GM12801 (cell line): ENCODE measurements around the gene SIX2.
A peak's percentile ranks its signal among the peaks of the same experiment; 100 is the strongest.

Experiments used
- CTCF ChIP-seq: IDR thresholded peaks from one replicate; pipeline ENCODE4 v1.5.1; 2011; ENCODE audit warnings: control low read depth; ENCODE audit not compliant: insufficient read length; ENCODE audit errors: extremely low read depth

The SIX2 gene

DNA sequence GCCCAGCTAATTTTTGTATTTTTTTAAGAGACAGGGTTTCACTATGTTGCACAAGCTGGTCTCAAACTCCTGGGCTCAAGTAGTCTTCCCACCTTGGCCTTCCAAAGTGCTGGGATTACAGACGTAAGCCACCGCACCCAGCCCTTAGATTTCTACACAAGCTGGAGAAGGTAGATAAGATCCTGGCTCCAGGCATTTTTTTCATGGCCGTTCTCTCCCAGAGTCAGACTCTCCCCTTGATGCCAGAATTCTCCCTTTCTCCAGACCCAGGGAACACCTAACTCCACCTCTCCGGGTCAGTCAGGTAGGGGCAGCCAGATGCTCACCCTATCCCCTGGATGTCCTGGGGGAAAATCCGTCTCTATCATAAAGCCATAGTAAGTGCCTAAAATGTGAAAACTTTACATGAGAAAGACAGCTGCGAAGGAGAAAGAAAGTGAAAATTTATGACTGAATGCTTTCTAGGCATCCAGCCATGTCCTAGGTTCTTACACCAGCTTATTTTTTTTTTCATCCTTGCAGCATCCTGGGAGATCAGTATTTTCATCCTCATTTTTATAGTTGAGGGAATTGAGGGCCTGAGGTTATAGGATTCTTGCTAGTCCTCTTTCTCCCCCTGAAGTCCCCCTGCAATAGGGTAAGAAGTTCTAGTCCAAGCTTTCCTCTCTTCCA lies 51.5 kb downstream of the SIX2 start:
- no peak for TF ChIP-seq CTCF

GRCh38 chr2:44956843-44957242 lies 52.4 kb downstream of the SIX2 start:
- TF ChIP-seq CTCF = no peak

DNA sequence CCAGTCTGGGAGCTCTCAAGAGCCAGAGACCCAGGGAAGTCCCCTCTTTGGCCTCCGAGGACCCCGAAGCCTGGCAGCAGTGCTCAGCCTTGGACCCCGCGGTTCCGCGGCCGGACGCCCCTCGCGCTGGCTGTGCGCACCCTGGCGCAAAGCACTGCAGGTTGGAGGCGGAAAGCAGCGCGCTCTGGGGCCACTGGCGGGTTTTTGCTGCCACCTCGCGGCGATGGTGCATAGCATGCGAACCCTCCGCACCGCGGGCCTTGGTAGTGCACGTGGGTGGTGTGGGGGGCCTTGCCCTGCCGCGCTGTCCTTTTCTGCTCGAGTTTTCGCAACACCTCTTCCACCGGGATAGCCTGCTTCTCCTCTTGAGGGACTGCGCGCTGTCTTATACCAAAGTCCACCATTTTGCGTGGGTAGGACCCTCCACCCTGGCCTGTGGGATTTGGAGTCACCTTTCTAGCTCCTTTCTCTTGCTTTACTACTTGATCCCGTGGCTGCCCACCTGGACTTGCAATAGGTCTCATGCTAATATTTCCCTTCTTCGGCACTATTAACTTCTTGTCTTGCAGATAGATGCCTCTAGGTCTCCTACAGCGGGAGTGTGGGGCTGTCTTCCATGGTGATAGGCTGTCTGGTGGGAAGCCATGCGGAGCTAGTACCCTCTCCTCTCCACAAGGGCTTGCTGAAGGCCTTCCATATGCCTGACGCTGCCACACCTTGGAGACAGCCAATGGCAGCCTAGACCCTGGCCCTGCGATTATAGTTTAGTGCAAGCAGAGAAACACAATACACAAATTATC lies 53.5 kb downstream of the SIX2 start:
- peak; percentile 38 for TF ChIP-seq CTCF
